ENCODE results near the gene ZCCHC24.

DNA sequence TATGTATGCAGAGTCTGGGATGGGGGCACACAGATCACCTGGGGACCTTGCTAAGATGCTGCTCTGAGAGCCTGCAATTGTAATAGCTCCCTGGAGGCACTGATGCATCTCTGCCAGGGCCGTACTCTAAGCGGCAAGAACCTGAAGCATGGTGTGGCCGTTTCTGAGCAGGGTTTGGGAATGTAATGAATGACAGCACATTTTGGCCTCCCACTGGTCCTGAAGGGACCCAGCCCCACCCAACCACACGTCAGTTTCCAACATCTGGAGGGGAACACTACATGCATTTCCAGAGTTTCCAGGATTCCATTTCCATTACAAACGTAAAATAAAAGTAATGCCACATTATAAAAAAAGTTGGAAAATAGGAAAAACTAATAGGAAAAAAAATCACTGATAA, 14.0 kb downstream of the ZCCHC24 start:
- TF ChIP-seq CTCF (IDR thresholded peaks at IDR 0.05), result no peak
- no peak for TF ChIP-seq POLR2A (IDR thresholded peaks at IDR 0.05)
